HG02678 (cell line): ENCODE data around the gene RASSF10.

Source experiments
- ATAC-seq: cut with Tn5 transposase; IDR thresholded peaks from one replicate; pipeline ENCODE4 v1.9.1; 2021; ENCODE audit warnings: mild to moderate bottlenecking, moderate library complexity; ENCODE audit not compliant: unreplicated experiment

The RASSF10 gene

DNA sequence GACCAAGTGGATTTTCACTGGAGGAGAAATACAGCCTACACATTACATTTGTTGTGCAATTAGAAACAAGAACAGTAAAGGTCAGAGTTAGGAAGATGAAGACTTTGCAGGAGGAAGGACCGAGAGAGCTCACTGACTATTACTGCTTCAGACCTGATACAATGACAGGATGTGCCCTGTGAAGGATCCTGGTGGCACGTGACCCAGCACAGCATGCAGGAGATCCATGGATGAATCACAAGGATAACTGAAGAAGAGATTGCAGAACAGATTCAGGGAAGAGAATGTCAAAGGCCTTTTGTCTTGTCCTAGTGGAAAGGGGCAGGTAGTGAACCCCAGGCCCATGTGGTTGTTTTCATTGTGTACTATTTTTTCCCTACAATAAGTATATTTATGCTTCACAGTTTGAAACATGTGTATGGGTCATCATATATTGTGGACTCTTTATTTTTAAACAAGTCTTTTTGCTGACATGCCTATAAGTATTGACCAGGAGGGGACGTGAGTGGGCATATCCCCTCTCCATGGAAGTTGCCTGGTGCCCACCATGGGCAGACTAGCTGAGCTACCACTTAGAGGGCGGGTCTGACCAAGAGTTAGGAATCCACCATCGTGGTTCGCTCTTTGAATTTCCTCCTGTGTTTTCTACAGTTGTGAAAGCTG lies 44.3 kb downstream of the RASSF10 start:
- ATAC-seq = no peak

DNA sequence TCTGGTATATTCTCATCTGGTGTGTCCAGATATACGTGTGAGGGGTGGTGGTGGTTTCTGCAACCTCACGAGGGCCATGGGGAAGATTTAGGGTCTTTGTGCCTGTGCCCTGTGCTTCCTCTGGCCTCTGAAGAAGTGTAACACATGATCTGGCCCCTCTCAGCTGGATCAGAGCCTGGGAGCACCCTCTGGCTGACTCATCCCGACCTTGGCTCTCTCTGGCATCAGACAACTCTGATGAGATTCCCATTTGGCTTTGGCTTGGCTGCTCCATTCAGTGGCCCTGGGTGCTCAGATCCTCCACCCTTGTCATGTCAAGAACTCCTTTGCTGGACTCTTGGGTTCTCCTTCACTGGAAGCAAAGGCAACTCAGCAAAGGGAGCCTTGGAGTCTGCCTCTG lies 45.2 kb downstream of the RASSF10 start:
- no peak for ATAC-seq

DNA sequence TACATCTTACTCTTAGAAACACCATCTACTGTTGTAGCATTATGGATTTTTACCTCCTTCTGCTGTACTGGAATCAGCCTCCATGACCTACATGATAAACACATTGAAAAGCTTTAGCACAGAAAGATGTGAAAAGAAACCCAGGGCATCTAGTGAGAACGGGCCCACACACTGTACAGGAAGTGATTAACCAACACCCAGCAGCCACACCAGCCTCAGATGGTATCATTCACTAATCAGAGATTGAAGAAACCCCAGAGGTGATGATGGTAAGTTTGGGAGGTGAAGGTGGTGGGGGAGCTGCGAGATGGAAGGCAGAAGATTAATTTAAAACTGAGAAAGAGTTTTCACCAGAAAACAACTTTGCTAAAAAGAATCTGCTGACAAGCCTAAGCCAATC lies 46.1 kb downstream of the RASSF10 start:
- no peak for ATAC-seq

DNA sequence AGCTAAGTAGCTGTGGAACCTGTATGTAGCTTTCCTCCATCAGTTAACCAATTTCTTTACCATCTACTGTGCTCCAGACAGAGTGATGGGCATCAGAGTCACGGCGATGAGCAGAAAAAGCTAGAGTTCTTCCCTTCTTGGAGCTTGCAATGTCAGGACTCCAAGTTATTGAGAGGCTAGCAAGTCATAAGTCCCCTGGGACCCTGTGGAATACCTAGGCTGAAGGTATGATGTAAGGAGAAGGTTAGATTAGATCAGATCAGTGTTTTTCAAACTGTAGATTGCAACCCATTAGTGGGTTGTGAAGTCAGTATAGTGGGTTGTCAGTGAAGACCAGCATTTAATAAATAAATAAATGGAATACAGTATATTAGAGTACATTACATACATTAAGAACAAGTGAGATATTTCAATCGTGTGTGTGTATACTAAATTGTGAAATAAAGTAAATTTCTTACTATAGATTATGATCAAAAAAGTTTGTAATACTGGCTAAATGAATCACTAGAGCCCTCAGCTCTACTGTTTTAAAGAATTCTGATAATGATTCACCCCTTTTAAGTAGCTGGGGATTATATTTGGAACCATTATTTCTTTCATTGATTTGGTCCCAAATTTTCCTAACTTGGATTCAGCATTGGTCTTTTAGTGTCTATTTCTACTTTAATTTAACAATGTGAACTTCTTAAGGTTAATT lies 52.3 kb downstream of the RASSF10 start:
- ATAC-seq = no peak
